Urinary bladder (tissue), 4 donors: ENCODE data around the gene C2orf80. TPM values are rescaled to one million over a fixed set of nuclear protein-coding genes. Genes with fewer than 3 reads are reported as not detected.

Source experiments
- DNase-seq: peaks from one replicate; pipeline ENCODE4 v3.0.0-alpha.2; 2015; ENCODE audit errors: extremely low spot score
- H3K27ac ChIP-seq: one replicate; pipeline ENCODE4 v1.5.1; 2013; ENCODE audit warnings: low read depth, mild to moderate bottlenecking, moderate library complexity
- H3K36me3 ChIP-seq: one replicate; pipeline ENCODE4 v1.6.1; 2013; ENCODE audit warnings: mild to moderate bottlenecking, moderate library complexity; ENCODE audit not compliant: insufficient read depth
- H3K4me1 ChIP-seq: one replicate; pipeline ENCODE4 v1.6.1; 2013; ENCODE audit warnings: mild to moderate bottlenecking, moderate library complexity; ENCODE audit not compliant: insufficient read depth
- H3K4me3 ChIP-seq: one replicate; pipeline ENCODE4 v1.5.1; 2013; ENCODE audit warnings: low read depth, low read length
- WGBS: extraction: QIAGEN DNeasy Blood & Tissue Kit; methylation state at CpG from one replicate; pipeline ENCODE4 v1.1.7; 2013; 5-methylcytosine and 5-hydroxymethylcytosine counted together
- polyA plus RNA-seq: library from polyadenylated mRNA; stranded (reverse); fragments of 200-250 nt; gene quantifications from one replicate; pipeline ENCODE4 v1.2.3, GENCODE V29; 2013
- total RNA-seq: library from RNA; depleted of rRNA; stranded (reverse); fragments of >200 nt; gene quantifications from one replicate; pipeline ENCODE4 v1.2.3, GENCODE V29; 2014
- donor health status: healthy with polysubstance abuse.
- donor health status: healthy.

C2orf80 gene
- total and polyA plus RNA-seq, 2 donors, result 0.37 TPM; not detected in 1

- no peaks in the 10 kb centered on the region for H3K36me3 ChIP-seq
- WGBS, result 83% methylated on average over 8 of the region's 8 CpGs
- H3K4me3 ChIP-seq, result no peak overlapping the region
- H3K27ac ChIP-seq, result no peak overlapping the region
- H3K4me1 ChIP-seq, result no peaks in the 10 kb centered on the region
- no peak for DNase-seq
Observed at GRCh38 chr2:208192611-208193236, 2.9 kb upstream of the C2orf80 start.

- Histone ChIP-seq H3K27ac (no peak overlapping the region), H3K4me1 (no peaks in the 10 kb centered on the region), H3K36me3 (no peaks in the 10 kb centered on the region), H3K4me3 (no peak overlapping the region)
- 58% methylated on average over 5 of the region's 5 CpGs for WGBS
- no peak for DNase-seq
Observed at GRCh38 chr2:208189069-208189809, 591 bp downstream of the C2orf80 start.

- 95% methylated on average over 2 of the region's 2 CpGs for WGBS
- no peak overlapping the region for H3K27ac ChIP-seq
- no peaks in the 10 kb centered on the region for H3K4me1 ChIP-seq
- no peak for DNase-seq
- no peak overlapping the region for H3K4me3 ChIP-seq
- H3K36me3 ChIP-seq, result no peaks in the 10 kb centered on the region
Observed at GRCh38 chr2:208186893-208187292, 2.9 kb downstream of the C2orf80 start.

- DNase-seq, result no peak
- H3K36me3 ChIP-seq, result no peaks in the 10 kb centered on the region
- no peak overlapping the region for H3K4me3 ChIP-seq
- 77% methylated on average over 5 of the region's 5 CpGs for WGBS
- no peaks in the 10 kb centered on the region for H3K4me1 ChIP-seq
- no peak overlapping the region for H3K27ac ChIP-seq
Observed at GRCh38 chr2:208186465-208186864, 3.4 kb downstream of the C2orf80 start.

- H3K36me3 ChIP-seq, result no peaks in the 10 kb centered on the region
- no peak overlapping the region for H3K4me3 ChIP-seq
- WGBS, result 38% methylated on average over 12 of the region's 12 CpGs
- no peak overlapping the region for H3K27ac ChIP-seq
- no peaks in the 10 kb centered on the region for H3K4me1 ChIP-seq
- DNase-seq, result no peak
Observed at GRCh38 chr2:208183972-208184705, 5.7 kb downstream of the C2orf80 start.

GRCh38 chr2:208183526-208183925 lies 6.3 kb downstream of the C2orf80 start:
- DNase-seq, result no peak
- Histone ChIP-seq H3K27ac (no peak overlapping the region), H3K4me1 (no peaks in the 10 kb centered on the region), H3K36me3 (no peaks in the 10 kb centered on the region), H3K4me3 (no peak overlapping the region)
- 61% methylated on average over 7 of the region's 7 CpGs for WGBS

- H3K4me3 ChIP-seq, result no peak overlapping the region
- H3K27ac ChIP-seq, result no peak overlapping the region
- DNase-seq, result no peak
- no peaks in the 10 kb centered on the region for H3K4me1 ChIP-seq
- no peaks in the 10 kb centered on the region for H3K36me3 ChIP-seq
- WGBS, result 49% methylated on average over 3 of the region's 3 CpGs
Observed at GRCh38 chr2:208182835-208183234, 7.0 kb downstream of the C2orf80 start.

GRCh38 chr2:208179028-208179609 lies 10.7 kb downstream of the C2orf80 start:
- Histone ChIP-seq H3K36me3 (no peaks in the 10 kb centered on the region), H3K4me3 (no peak overlapping the region), H3K4me1 (no peaks in the 10 kb centered on the region), H3K27ac (no peak overlapping the region)
- WGBS, result 80% methylated on average over 4 of the region's 4 CpGs
- no peak for DNase-seq

GRCh38 chr2:208175840-208176153 lies 14.0 kb downstream of the C2orf80 start:
- WGBS, result 77% methylated on average over 6 of the region's 6 CpGs
- no peak for DNase-seq
- H3K36me3 ChIP-seq, result no peaks in the 10 kb centered on the region
- no peak overlapping the region for H3K4me3 ChIP-seq
- no peaks in the 10 kb centered on the region for H3K4me1 ChIP-seq
- H3K27ac ChIP-seq, result no peak overlapping the region

GRCh38 chr2:208175069-208175839 lies 14.6 kb downstream of the C2orf80 start:
- Histone ChIP-seq H3K4me1 (no peaks in the 10 kb centered on the region), H3K27ac (no peak overlapping the region), H3K36me3 (no peaks in the 10 kb centered on the region), H3K4me3 (no peak overlapping the region)
- peak; percentile 59 for DNase-seq
- 44% methylated on average over 21 of the region's 21 CpGs for WGBS

- no peak for DNase-seq
- 88% methylated on average over 9 of the region's 9 CpGs for WGBS
- H3K27ac ChIP-seq, result no peak overlapping the region
- no peaks in the 10 kb centered on the region for H3K4me1 ChIP-seq
- H3K4me3 ChIP-seq, result no peak overlapping the region
- H3K36me3 ChIP-seq, result no peaks in the 10 kb centered on the region
Observed at GRCh38 chr2:208174144-208174543, 15.7 kb downstream of the C2orf80 start.

GRCh38 chr2:208172125-208172524 lies 17.7 kb downstream of the C2orf80 start:
- Histone ChIP-seq H3K4me1 (no peaks in the 10 kb centered on the region), H3K27ac (no peak overlapping the region), H3K4me3 (no peak overlapping the region), H3K36me3 (no peaks in the 10 kb centered on the region)
- DNase-seq, result no peak
- 70% methylated on average over 4 of the region's 4 CpGs for WGBS
